GM19351 (cell line): ENCODE data around the gene SFXN4.
"Not testable (repeated sequence)": the region's sequence is repeated elsewhere in the genome, so short reads cannot be mapped to it uniquely, and the experiment has no call there.

Experiments used
- ATAC-seq: cut with Tn5 transposase; IDR thresholded peaks from one replicate; pipeline ENCODE4 v1.9.1; 2021; ENCODE audit warnings: mild to moderate bottlenecking, moderate library complexity; ENCODE audit not compliant: unreplicated experiment

Gene SFXN4

DNA sequence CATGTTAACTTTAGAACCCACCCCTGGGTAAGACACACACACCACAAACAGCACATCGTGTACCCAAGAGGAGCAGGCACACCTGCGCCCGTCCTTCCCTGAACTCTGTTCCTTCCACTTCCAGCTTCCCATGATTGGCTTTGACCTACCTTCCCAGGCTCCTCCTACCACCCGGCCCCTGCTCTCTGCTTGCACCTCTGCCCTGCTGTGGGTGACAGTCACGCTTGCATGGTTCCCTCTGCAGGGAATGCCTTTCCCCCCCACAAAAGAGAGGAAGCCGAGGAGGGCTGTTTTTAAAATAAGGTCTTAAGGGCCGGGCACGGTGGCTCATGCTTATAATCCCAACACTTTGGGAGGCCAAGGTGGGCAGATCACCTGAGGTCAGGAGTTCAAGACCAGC, 16.4 kb downstream of the SFXN4 start:
- ATAC-seq, result no peak

DNA sequence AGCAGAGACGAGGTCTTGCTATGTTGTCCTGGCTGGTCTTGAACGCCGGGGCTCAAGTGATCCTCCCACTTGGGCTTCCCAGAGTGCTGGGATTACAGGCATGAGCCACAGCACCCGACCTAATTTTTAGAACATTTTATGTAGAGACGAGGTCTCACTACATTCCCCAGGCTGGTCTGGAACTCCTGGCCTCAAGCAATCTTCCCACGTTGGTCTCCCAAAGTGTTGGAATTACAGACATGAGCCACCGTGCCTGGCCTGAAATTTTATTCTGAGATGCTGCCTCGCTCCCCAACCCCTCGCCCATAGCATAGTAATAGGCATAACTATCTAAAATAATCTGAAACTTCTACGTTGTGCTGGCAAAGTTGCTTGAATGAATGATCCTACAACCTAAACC, 21.9 kb downstream of the SFXN4 start:
- ATAC-seq, result no peak

DNA sequence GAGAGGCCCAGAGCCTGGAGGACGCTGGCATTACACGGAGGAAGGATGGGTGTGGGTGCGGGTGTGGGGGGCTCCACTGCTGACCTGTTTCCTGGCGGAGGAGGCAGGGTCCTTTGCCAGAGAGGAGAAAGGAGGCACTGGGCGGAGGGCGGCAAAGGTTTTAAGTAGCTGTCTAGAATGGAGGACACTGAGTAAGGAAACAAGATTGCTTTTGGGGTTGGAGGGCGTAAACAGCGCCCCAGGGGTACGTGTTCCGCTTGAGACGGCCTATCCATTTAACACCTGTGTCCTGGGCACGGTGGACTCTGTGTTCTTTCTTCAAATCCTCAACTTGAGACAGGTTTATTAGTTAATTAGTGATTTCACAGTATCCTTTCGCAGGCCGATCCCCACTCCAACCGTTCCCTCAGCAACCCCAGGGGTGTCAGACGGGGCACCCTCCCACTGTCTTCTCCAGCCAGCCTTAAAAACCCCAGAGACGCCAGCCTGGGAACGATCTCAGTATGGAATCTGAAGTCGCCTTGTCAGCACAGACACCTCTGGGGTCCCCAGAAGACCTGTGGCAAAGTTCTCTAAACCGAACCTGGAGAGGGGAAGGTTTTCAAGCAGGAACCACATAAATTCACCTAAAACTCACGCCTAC, 24.8 kb downstream of the SFXN4 start:
- no peak for ATAC-seq

DNA sequence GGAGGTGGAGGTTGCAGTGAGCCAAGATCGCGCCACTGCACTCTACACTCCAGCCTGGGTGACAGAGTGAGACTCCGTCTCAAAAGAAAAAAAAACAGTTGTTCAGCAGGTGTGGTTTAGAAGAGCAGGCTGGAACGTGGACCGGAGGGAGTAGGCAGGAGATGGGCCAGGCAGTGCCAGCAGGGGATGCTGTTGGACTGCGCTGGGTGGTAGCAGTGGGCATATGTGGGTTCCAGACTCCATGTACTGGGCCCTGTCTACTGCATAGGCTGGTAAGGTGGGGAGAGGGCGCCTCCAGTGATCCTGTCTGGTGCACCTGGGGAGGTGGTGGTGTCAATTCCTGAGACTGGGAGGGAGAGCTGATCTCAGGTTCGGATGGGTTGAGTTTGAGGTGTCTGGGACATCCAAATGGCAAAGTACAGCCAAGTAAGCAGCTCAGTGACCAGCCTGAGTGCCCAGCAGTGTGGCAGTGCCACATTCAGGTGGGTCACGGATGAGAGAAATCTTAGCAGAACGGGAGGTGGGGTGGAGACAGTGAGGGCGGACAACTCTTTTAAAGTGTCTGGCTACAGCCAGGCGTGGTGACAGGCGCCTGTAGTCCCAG, 25.9 kb downstream of the SFXN4 start:
- ATAC-seq, result no peak

DNA sequence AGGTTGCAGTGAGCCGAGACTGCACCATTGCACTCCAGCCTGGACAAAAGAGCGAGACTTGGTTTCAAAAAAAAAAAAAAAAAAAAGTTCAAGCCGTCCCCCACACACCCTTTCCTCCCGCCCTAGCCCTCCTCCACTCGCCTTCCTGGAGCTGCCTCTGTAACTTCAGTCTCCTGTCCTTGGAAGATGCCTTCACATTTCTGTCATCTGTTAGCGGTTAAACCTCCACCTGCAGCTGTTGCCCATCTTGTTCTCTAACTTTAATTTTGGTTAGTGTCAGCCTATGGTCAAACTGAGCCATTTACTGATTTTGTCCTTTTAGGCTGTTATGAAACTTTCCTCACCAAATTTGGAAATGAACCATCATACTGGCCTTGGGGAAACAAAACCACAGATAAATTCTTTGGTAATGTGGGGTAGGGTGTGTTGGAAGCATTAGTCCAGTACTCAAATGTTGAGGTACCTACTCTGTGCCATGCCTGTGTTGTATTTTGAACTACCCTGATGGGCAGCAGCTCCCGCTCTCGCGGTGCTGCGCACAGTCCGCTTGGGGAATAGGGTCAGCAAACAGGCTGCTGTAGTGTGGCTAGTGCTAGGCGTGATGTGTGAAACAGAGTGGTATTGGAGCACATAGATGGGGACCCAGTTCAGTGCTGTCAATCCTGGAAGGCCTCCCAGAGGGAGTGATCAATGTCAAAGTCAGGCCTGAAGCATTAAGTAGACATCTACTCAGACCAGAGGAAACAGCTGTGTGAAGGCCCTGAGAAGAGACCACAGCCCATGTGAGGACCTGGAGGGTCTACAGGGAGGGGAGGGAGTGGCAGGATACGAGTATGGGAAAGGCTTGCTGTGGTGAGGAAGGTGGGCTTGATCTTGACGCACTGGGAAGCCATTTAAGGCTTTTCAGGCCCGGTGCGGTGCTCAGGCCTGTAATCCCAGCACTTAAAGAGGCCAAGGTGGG, 26.9 kb downstream of the SFXN4 start:
- ATAC-seq, result no peak

DNA sequence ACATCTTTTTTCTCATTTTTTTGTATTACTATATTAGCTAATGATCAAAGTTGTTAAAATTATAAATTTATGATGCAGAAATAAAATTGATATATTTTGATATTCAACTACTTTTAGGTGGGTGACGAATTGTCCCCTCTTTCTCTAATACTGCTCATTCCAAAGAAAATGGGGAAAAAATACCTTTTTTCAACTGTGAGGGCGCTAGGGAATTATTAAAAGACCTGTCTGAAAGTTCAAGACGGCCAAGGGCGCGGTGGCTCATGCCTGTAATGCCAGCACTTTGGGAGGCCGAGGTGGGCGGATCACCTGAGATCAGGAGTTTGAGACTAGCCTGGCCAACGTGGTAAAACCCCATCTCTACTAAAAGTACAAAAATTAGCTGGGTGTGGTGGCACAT, 27.6 kb downstream of the SFXN4 start:
- ATAC-seq, result not testable (repeated sequence)

DNA sequence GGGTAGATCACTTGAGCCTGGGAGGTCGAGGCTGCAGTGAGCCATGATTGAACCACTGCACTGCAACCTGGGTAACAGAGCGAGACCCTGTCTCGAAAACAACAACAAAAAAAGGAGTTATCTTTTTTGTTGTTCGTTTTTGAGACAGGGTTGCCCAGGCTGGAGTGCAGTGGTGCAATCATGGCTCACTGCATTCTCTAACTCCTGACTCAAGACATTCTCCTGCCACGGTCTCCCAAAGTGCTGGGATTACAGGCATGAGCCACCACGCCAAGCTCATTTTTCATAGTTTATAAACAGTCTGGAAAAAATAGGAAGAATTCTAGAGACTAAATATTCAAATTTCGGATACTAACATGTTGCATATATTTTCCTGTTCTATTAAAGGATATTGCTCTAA, 29.4 kb downstream of the SFXN4 start:
- no peak for ATAC-seq

DNA sequence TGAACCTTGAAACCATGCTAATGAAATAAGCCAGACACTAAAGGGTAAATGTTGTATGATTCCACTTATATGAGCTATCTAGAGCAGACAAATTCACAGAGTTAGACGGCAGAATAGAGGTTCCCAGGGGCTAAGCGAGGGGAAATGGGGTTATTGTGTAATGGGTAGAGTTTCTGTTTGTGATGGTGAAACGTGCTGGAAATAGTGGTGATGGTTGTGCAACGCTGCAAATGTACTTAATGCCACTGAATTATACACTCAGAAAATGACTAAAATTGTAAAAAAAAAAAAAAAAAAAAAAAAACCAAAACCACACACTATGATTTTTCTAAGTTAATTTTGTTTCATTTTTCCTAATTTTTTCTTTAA, 30.0 kb downstream of the SFXN4 start:
- ATAC-seq, result no peak

DNA sequence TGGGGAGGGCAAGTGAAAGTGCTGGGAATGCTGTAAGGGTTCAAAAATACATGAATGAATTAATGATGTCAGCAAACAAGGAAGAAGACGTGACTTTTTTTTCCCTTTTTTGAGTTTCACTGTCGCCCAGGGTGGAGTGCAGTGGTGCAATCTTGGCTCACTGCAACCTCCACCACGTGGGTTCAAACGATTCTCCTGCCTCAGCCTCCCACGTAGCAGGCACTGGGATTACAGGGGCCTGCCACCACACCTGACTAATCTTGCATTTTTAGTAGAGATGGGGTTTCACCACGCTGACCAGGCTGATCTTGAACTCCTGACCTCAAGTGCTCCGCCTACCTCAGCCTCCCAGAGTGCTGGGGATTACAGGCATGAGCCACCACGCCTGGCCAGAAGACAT, 31.6 kb downstream of the SFXN4 start:
- no peak for ATAC-seq

DNA sequence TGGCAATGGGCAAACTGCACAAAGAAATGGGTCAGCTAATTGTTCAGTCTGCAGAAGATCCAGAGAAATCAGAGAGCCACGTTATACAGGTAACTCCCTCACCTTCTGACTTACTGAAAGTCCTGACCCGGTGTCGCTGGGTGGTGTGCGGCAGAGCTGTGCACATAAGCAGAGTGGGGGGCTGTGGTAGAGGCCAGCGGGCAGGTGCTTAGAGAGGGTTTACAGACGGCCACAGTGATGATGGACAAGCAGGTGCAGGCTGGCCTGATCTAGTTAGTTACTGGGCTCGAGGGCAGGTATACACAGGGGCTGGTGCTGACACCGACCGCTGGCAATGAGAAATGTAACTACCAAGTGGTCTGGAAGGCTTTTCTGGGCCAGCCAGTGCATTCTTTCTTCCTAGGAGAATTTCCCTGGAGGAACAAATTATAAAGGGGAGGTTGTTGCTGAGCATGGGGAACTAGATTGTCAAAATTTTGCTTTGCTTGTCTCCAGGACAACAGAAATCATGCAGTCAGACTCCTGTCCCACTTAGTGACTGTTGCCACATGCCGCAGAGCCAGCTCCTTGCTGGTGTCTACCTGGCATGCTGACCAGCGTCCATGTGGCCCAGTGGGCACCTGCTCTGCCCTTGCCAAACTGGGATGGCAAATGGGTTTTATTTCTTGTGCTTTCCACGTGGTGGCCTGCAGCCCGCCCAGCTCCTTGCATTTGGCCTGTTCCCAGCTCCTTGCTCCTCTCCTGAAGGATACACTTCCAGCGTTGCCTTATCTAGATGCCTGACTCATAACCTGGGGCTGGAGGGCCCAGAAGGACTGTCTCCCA, 32.8 kb downstream of the SFXN4 start:
- ATAC-seq, result no peak

DNA sequence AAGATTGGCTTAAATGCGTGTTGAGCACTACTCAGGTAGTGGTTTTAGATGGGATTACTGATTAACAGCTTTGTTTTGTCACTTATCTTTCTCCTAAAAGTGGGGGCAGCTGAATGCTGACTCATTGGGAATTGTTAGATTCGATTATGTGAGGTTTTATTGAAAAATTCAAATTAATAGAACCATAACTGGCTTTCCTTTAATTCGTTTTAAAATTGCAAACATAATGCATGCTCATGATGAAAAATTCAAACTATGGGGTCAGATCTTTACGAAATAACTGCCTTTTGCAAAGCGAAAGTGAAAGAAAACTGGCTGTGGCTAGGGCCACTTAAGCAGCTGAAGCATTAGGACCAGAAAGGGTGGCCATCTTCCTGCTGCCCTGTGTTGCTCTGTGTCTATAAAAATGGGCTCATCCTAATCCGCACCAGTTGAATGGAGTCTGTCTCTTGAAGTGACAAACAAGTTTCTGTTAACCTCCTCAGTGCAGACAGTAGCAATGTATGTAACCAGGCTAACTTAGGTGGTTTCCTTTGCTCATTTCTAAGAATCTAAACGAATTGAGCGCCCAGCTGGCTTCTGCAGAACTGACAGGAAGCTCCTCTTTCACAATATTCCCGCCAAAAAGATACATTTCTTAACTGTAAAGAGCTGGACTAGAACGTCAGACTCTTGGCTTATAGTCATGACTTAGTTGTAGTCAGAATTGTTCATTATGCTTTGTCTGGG, 33.8 kb downstream of the SFXN4 start:
- peak; percentile 59 for ATAC-seq

DNA sequence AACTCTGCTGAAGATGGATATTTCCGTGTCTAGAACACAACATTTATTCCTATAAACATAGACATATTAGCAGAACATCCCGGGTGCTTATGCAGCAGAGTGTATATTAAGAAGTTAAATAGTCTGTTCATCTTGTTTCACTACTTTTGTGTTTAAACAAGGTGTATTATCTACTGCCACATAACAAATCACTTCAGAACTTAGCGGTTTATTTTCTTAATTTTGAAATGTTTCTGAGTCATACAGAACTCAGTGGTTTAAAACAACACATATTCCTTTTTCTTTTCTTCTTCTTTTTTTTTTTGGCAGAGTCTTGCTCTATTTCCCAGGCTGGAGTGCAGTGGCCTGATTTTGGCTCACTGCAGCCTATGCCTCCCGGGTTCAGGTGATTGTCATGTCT, 35.8 kb downstream of the SFXN4 start:
- no peak for ATAC-seq

DNA sequence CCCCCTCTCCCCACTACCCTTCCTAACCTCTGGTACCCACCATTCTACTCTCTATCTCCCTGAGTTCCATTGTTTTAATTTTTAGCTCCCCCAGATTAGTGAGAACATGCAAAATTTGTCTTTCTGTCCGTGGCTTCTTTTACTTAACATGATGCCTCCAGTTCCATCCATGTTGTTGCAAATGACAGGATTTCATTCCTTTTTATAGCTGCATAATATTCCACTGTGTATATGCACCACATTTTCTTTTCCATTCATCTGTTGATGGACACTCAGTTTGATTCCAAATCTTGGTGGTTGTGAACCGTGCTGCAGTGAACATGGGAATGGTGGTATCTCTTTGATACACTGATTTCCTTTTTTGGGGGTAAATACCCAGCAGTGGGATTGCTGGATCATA, 39.6 kb downstream of the SFXN4 start:
- ATAC-seq, result no peak

DNA sequence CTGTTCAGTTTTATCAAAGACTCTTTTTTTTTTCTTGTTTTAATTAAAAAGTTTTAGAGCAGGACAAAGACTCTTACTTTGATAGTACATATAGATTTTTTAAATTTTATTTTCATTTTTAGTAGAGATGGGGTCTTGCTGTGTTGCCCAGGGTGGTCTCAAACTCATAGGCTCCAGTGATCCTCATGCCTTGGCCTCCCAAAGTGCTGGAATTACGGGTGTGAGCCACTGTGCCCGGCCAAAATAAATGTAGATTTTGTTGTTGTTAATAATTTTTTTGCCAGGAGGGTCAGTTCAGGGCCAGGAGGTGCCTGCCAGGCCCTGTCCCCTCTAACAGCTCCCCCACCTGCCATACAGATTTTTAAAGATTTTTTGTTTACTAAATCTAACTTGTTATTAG, 44.6 kb downstream of the SFXN4 start:
- ATAC-seq, result no peak

DNA sequence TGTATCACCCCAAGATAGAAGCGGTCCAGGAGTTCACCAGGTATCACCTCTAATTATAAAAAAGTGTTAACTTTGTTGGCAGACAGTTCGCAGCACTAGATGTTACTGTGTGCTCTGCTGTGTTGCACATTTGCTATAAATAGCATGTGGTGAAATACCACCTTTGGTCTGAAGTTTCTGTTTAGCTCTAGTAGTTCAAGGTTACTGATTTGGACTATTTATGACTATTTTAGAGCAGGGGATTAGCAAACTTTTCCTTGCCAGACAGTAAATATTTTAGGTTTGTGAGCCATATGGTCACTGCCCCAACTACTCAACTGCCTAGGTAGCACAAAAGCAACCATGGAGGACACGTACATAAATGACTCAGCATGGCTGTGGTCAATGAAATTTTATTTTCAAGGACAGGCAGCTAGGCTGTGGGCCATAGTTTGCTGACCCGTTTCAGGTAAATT, 45.1 kb downstream of the SFXN4 start:
- ATAC-seq, result peak; percentile 89

DNA sequence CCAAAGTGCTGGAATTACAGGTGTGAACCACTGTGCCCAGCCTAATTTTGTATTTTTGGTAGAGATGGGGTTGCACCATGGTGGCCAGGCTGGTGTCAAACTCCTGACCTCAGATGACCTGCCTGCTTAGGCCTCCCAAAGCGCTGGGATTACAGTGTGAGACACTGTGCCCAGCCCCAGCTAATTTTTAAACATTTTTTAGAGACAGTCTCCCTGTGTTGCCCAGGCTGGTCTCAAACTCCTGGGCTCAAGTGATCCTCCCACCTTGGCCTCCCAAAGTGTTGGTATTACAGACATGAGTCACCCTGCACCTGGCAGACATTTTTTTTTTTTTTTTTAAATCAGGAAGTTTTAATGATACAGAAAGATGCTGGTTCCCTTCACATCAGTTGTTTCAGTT, 46.1 kb downstream of the SFXN4 start:
- no peak for ATAC-seq

DNA sequence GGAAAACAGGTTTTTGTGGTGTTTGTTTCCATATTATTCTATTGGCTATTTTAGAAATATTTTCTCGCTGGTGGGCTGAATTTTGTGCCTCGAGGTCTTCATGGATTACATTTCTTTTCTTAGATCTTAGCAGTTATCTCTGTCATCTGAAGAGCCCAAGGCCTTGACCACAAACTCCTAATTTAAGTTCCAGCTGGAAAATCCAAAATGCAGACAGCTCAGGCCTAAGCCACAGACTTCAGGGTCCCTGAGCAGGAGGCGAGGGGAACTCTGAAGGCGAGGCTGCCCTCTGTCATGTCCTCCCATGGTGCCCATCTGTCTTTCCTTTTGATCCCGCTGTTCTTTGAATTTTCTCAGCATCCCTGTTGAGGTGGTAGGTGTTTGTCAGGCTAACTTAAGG, 47.3 kb downstream of the SFXN4 start:
- no peak for ATAC-seq

DNA sequence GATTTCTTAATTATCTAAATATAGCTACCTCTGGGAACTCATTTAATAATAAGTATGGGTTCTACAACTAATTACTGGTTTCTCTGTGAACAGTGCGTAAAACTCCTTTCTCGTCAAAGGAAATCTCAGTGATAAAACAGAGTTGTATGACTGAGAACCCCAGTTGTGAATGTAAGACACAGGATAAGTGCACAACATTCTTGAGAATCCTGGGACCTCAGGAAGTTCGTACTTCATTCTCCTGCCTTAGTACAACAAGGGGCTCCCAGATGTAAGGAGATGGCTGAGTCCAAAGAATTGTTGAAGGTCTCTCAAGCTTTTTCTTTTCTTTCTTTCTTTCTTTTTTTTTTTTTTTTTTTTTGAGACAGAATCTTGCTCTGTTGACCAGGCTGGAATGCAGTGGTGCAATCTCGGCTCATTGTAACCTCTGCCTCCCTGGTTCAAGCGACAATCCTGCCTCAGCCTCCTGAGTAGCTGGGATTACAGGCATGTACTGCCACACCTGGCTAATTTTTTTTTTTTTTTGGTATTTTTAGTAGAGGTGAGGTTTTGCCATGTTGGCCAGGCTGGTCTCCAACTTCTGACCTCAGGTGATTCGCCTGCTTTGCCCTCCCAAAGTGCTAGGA, 49.1 kb downstream of the SFXN4 start:
- no peak for ATAC-seq

DNA sequence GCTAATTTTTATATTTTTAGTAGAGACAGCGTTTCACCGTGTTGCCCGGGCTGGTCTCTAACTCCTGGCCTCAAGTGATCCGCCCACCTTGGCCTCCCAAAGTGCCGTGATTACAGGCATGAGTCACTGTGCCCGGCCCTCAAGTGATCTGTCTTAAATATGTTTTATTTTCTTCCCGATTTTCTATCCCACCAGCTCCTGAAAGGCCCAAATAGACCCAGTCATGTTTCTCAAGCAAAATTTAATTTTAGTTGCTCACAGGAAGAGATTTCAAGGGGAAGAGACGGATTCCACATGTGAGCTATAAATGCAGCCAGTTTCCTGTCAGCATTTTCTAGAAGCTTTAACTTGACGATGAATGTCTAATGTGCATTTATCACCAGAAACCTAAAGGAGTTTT, 49.6 kb downstream of the SFXN4 start:
- ATAC-seq, result no peak
